GM12891 (cell line): ENCODE data around the gene NLGN1.

Experiments used
- POLR2A ChIP-seq: IDR thresholded peaks from 2 replicates; pipeline ENCODE4 v1.6.1; 2011; ENCODE audit warnings: low read depth, low read length, control low read depth
- POLR2AphosphoS5 ChIP-seq: IDR thresholded peaks from 2 replicates; pipeline ENCODE4 v1.6.1; 2011; ENCODE audit warnings: low read depth, low read length, control low read depth
- TAF1 ChIP-seq: IDR thresholded peaks from 2 replicates; pipeline ENCODE4 v1.6.1; 2011; ENCODE audit warnings: low read depth, low read length, control low read depth

DNA sequence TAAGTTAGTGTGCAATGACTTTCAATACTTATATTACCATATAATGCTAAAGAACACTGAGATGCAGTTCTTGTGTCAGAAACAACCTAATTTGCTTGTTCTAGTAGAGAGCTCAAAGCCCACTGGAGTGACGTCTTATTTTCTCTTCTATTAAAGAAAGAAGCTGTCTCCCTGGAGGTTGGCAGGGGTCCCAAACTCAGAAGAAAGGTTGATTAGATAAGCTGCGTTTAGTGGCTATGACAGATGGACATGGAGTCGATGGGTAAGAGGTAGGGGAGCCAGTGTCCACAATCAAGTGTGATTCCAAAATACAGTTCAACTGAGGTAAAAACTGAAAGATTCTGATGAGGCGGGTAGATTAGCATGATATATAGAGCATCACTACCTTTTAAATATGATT lies 363.6 kb downstream of the NLGN1 start:
- TF ChIP-seq POLR2AphosphoS5: no peak
- no peak for TF ChIP-seq TAF1
- TF ChIP-seq POLR2A: no peak
